DOHH2 (cell line): ENCODE results near the gene KLK2.

Experiments used
- CTCF ChIP-seq: fragments of 200-600 bp; sonication (generic); IDR thresholded peaks from one replicate; pipeline ENCODE4 v1.5.1; 2014; ENCODE audit warnings: antibody characterized with exemption, mild to moderate bottlenecking, low read depth, low read length; ENCODE audit not compliant: poor library complexity, severe bottlenecking
- EZH2phosphoT487 ChIP-seq: fragments of 200-600 bp; sonication (generic); IDR thresholded peaks from 2 replicates; pipeline ENCODE4 v1.6.1; 2017; ENCODE audit warnings: borderline replicate concordance, mild to moderate bottlenecking, antibody characterized with exemption, low read length, moderate library complexity, mixed read lengths

- TF ChIP-seq CTCF (no peak), EZH2phosphoT487 (no peak)
Measured at GRCh38 chr19:50889638-50890037, 16.4 kb downstream of the KLK2 start.
